A549 (cell line): ENCODE measurements around the gene LRRC46. TPM values are rescaled to one million over a fixed set of nuclear protein-coding genes. Genes with fewer than 3 reads are reported as not detected.
A peak's percentile ranks its signal among the peaks of the same experiment; 100 is the strongest.

Experiments
- ATAC-seq, 2 experiments: fragments of 200-7000 bp in 1 of 2; fragments of >200 bp in 1 of 2; cut with Nextera tagmentation in 1 of 2; cut with Tn5 transposase in 1 of 2; 3 replicates each; pipeline versions ENCODE4 v1.8.0 to v1.9.1; 2018 to 2020; ENCODE audit warnings: mild to moderate bottlenecking in 1 of 2, moderate library complexity in 1 of 2
- CTCF ChIA-PET: fragments of 300-600 bp; sonication (Branson Sonifier 250); formaldehyde crosslinking; extraction: SDS; loops from one replicate; lab custom pipeline; 2021; ENCODE audit warnings: antibody characterized with exemption, inconsistent platforms; lab: Yijun Ruan, JAX
- POLR2A ChIA-PET: fragments of 350-600 bp; formaldehyde crosslinking; extraction: SDS; loops from one replicate; lab custom pipeline; 2021; ENCODE audit warnings: antibody characterized with exemption, inconsistent platforms; lab: Yijun Ruan, JAX
- DNase-seq, 2 experiments: peaks; one replicate each; pipeline versions ENCODE4 v3.0.0 to v3.0.0-alpha.2; 2011 to 2016; ENCODE audit warnings: low read depth in 1 of 2, low spot score in 1 of 2
- FAIRE-seq: peaks from 2 replicates; lab custom pipeline; 2011; peaks lifted over from hg19 to GRCh38; lab: Jason Lieb, UNC
- H3K27ac ChIP-seq, 2 experiments: fragments of >200 bp; sonication (Bioruptor Twin); formaldehyde crosslinking; 3 replicates each; pipeline ENCODE4 v1.5.1; 2016 to 2017
- H3K4me1 ChIP-seq: fragments of >200 bp; sonication (Bioruptor Twin); formaldehyde crosslinking; 3 replicates; pipeline ENCODE4 v1.6.1; 2016
- H3K4me2 ChIP-seq: fragments of >200 bp; sonication (Bioruptor Twin); formaldehyde crosslinking; 3 replicates; pipeline ENCODE4 v1.6.1; 2016
- H3K4me3 ChIP-seq: fragments of >200 bp; sonication (Bioruptor Twin); formaldehyde crosslinking; 3 replicates; pipeline ENCODE4 v1.5.1; 2016
- H3K9me3 ChIP-seq: fragments of >200 bp; sonication (Bioruptor Twin); formaldehyde crosslinking; 3 replicates; pipeline ENCODE4 v1.6.1; 2016
- ATOH8 ChIP-seq: fragments of 250-450 bp; sonication (Bioruptor Pico); IDR thresholded peaks from 2 replicates; pipeline ENCODE4 v1.5.0; 2020; ENCODE audit warnings: low read depth, mild to moderate bottlenecking, moderate library complexity
- BCL3 ChIP-seq: fragments of >200 bp; sonication (Bioruptor Twin); formaldehyde crosslinking; IDR thresholded peaks from 3 replicates; pipeline ENCODE4 v1.6.1; 2016
- CBX2 ChIP-seq: fragments of 200-600 bp; sonication (generic); IDR thresholded peaks from 2 replicates; pipeline ENCODE4 v1.6.1; 2016; ENCODE audit warnings: low read depth, mild to moderate bottlenecking, borderline replicate concordance
- CEBPB ChIP-seq, 2 experiments: fragments of >200 bp in 1 of 2; sonication (Bioruptor Twin) in 1 of 2; formaldehyde crosslinking in 1 of 2; IDR thresholded peaks; 2 replicates each; pipeline ENCODE4 v1.6.1; 2012 to 2016
- CHD2 ChIP-seq: fragments of 150-350 bp; IDR thresholded peaks from 2 replicates; pipeline ENCODE4 v1.6.1; 2014; ENCODE audit warnings: low read length; ENCODE audit not compliant: partially characterized antibody
- CTCF ChIP-seq: fragments of >200 bp; sonication (Bioruptor Twin); formaldehyde crosslinking; IDR thresholded peaks from 3 replicates; pipeline ENCODE4 v1.5.1; 2016
- EP300 ChIP-seq, 2 experiments: fragments of >200 bp; sonication (Bioruptor Twin); formaldehyde crosslinking; IDR thresholded peaks; 2 replicates in 1 of 2; 3 replicates in 1 of 2; pipeline ENCODE4 v1.6.1; 2016 to 2017
- GATA3 ChIP-seq: IDR thresholded peaks from 2 replicates; pipeline ENCODE4 v1.6.1; 2012; ENCODE audit warnings: borderline replicate concordance
- HOXA7 ChIP-seq: fragments of 250-450 bp; sonication (Bioruptor Pico); IDR thresholded peaks from 2 replicates; pipeline ENCODE4 v1.5.0; 2020; ENCODE audit warnings: mild to moderate bottlenecking, moderate library complexity
- JUN ChIP-seq, 2 experiments: fragments of >200 bp; sonication (Bioruptor Twin); formaldehyde crosslinking; IDR thresholded peaks; 2 replicates in 1 of 2; 3 replicates in 1 of 2; pipeline ENCODE4 v1.6.1; 2016 to 2017
- MAZ ChIP-seq: fragments of 150-350 bp; IDR thresholded peaks from 2 replicates; pipeline ENCODE4 v1.6.1; 2014; ENCODE audit warnings: antibody characterized with exemption, low read depth, low read length, borderline replicate concordance
- MYC ChIP-seq: IDR thresholded peaks from 2 replicates; pipeline ENCODE4 v1.6.1; 2012; ENCODE audit warnings: mild to moderate bottlenecking, inconsistent platforms, low read length, improper control_type of control experiment, borderline replicate concordance
- POLR2A ChIP-seq: IDR thresholded peaks from 2 replicates; pipeline ENCODE4 v1.6.1; 2012; ENCODE audit warnings: mild to moderate bottlenecking, low read length
- RNF2 ChIP-seq: fragments of 200-600 bp; sonication (generic); IDR thresholded peaks from 2 replicates; pipeline ENCODE4 v1.6.1; 2016; ENCODE audit warnings: low read depth, mild to moderate bottlenecking, antibody characterized with exemption, moderate library complexity, borderline replicate concordance
- SMC3 ChIP-seq: fragments of >200 bp; sonication (Bioruptor Twin); formaldehyde crosslinking; IDR thresholded peaks from 3 replicates; pipeline ENCODE4 v1.6.1; 2018; ENCODE audit warnings: inconsistent platforms
- SREBF2 ChIP-seq: fragments of 450-650 bp; IDR thresholded peaks from 2 replicates; pipeline ENCODE4 v1.6.1; 2014; ENCODE audit warnings: mild to moderate bottlenecking, moderate library complexity
- USF2 ChIP-seq: fragments of 450-650 bp; IDR thresholded peaks from 2 replicates; pipeline ENCODE4 v1.6.1; 2014; ENCODE audit warnings: antibody characterized with exemption
- ZFP36 ChIP-seq: fragments of 450-650 bp; IDR thresholded peaks from 2 replicates; pipeline ENCODE4 v1.6.1; 2014; ENCODE audit warnings: borderline replicate concordance; ENCODE audit not compliant: partially characterized antibody
- ZNF302 ChIP-seq: fragments of 250-450 bp; sonication (Bioruptor Pico); IDR thresholded peaks from 2 replicates; pipeline ENCODE4 v1.9.0; 2021; ENCODE audit warnings: inconsistent platforms, mild to moderate bottlenecking, moderate library complexity
- WGBS: methylation state at CpG from one replicate; pipeline ENCODE4 v1.1.6; 2017; ENCODE audit errors: missing lambda C conversion rate; 5-methylcytosine and 5-hydroxymethylcytosine counted together
- polyA plus RNA-seq, 4 experiments: library from polyadenylated mRNA; depleted of rRNA in 3 of 4; stranded (reverse); fragments of >200 nt; fragmentation: RNase III in 1 of 4; extraction: RNeasy Plus Mini Kit Qiagen cat#74134 plus additional on column Dnase treatment in 1 of 4; gene quantifications; 2 replicates in 3 of 4; 3 replicates in 1 of 4; pipeline ENCODE4 v1.2.3, GENCODE V29; 2011 to 2017
- TF ChIP-seq, protein P1 (sequence below): IDR thresholded peaks from 2 replicates; pipeline ENCODE4 v1.6.1; 2012

LRRC46 gene
- polyA plus RNA-seq, 2 of the 4 experiments (the other 2 are of a cell fraction), result 2.7 to 3.0 TPM

DNA sequence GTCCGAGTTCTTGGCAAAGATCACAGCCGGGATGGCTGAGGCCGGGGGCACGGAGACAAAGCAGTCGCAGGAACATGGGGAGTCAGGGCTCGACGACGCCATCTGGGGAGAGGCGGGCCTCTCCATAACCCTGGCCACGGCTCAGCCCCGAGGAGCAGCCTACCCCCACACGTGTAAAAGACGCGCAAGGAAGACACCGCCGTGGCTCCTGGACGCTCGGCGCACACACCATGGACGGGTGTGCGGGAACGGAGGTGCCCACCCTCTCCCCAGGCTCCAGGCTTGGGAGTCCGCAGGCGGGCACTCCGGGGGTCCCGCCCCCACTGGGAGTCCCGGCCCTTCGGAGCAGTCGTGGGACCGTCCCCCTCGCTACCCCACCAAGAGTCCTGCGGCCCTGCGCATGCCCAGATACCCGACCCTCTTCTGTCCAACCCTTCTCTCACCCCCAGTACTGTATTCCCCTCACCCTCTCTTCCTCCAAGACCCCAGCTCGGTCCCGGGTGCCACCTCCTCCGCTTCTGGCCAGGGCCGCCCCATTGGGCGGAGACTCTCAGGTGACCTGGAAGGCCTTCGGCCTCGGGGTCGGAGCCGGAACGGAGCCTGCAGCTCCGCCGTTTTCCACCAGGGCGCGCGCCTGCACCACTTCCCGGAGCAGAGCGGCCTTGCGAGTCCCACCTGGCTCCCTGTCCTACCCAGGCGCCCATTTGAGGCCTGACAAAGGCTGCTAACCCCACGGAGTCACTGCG lies 9.4 kb downstream of the LRRC46 start, which contains the start of gene SCRN2 (continued):
- 0 out of 2 replicates have a peak, but pooled peaks have one; percentile 30 for TF ChIP-seq MAZ
- peak; percentile 100 for TF ChIP-seq SMC3
- peak; percentile 33; the same call in 1 of the 3 replicates for TF ChIP-seq BCL3
- TF ChIP-seq ATOH8 (CRISPR knock-in tag), result no peak
- TF ChIP-seq, protein P1, sequence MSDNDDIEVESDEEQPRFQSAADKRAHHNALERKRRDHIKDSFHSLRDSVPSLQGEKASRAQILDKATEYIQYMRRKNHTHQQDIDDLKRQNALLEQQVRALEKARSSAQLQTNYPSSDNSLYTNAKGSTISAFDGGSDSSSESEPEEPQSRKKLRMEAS, result peak; percentile 22; the same call in 1 of the 2 replicates
- no peak for TF ChIP-seq CEBPB (IDR thresholded peaks at IDR 0.05)
- peak; percentile 66 for TF ChIP-seq USF2
- no peak for TF ChIP-seq CBX2
- TF ChIP-seq JUN (IDR thresholded peaks at IDR 0.05), result peak in 1 of 2 experiments; percentile 67; a peak in 2 of 5 replicates
- TF ChIP-seq MYC, result no peak
- 0 out of 2 replicates have a peak, but pooled peaks have one; percentile 6 for TF ChIP-seq GATA3
- no peak for TF ChIP-seq ZNF302
- no peak for TF ChIP-seq CHD2

DNA sequence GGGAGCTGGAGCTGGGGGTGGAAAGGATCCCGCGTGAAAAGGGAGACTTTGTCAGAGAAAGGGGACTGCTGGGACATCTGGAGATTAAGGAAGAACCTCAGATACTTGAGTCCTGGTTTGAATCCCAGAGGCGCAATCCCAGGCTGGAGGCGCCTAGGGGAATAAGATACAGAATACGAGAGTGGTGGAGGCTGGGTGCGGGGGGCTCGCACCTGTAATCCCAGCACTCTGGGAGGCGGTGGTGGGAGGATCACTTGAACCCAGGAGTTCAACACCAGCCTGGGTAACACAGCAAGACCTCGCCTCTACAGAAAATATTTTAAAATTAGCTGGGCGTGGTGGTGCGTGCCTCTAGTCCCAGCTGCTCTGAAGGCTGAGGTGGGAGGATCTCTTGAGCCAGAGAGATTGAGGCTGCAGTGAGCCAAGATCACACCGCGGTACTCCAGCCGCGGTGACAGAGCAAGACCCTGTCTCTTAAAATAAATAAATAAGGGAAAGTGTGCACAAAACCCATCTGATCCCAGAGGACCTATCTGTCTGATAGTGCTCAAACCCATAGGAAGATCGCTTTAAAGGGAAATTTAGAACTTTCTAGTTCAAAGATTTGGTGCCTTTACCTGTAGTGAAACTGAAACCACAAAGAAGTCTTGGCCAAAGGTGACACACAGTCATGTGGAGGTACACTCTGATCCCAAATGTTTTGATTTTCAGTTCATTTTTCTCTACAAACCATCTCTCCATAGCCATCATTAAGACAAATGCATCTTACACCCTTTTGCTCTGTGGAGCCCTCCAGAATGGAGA lies 10.2 kb downstream of the LRRC46 start:
- Histone ChIP-seq H3K4me3 (no peak overlapping the region), H3K4me2 (peak overlapping the region; percentile 99), H3K9me3 (no peaks in the 10 kb centered on the region), H3K27ac (peak overlapping the region; percentile 90 to 92), H3K4me1 (peaks cover 25% of the 10 kb centered on the region)
- DNase-seq, result no peak
- ChIA-PET POLR2A (interaction anchor here (0.7 to 2.6 kb wide), 8 partner anchors 9 to 129 kb away, joined by 3 to 35 read pairs (median 8); partner anchors contain the start of genes LRRC46, MRPL10, SP2 and SP6), CTCF (interaction anchor here (0.7 to 36.3 kb wide), 32 partner anchors 12 to 223 kb away, joined by 3 to 1860 read pairs (median 5); partner anchors contain the start of genes CDK5RAP3, LRRC46, MRPL10 and OSBPL7)
- 60% methylated on average over 16 of the region's 16 CpGs for WGBS
- FAIRE-seq, result no peak
- no peak for TF ChIP-seq EP300 (IDR thresholded peaks at IDR 0.05)
- no peak for TF ChIP-seq RNF2
- TF ChIP-seq CTCF, result no peak
- TF ChIP-seq HOXA7 (CRISPR knock-in tag), result no peak
- no peak for TF ChIP-seq SREBF2
- no peak for TF ChIP-seq CHD2
- no peak; a peak in 1 of 5 replicates for TF ChIP-seq JUN (IDR thresholded peaks at IDR 0.05)
- no peak for TF ChIP-seq POLR2A
- TF ChIP-seq, protein P1, result no peak
- no peak for TF ChIP-seq ZFP36
- peak; percentile 9 to 10; a peak in 4 of 6 replicates for ATAC-seq
